Colonic mucosa (tissue), 4 donors: Measurements from ENCODE around the gene P2RX4. TPM values are rescaled to one million over a fixed set of nuclear protein-coding genes. Genes with fewer than 3 reads are reported as not detected.
"Not testable (repeated sequence)": the region's sequence is repeated elsewhere in the genome, so short reads cannot be mapped to it uniquely, and the experiment has no call there.

Source experiments
- DNase-seq: peaks from one replicate; pipeline ENCODE4 v3.0.0-alpha.2; 2020
- H3K27ac ChIP-seq: fragments of 200-600 bp; one replicate; pipeline ENCODE4 v1.8.0; 2021
- H3K27me3 ChIP-seq: fragments of 200-600 bp; one replicate; pipeline ENCODE4 v1.8.0; 2021
- H3K36me3 ChIP-seq: fragments of 200-600 bp; one replicate; pipeline ENCODE4 v1.8.0; 2021
- H3K4me1 ChIP-seq: fragments of 200-600 bp; one replicate; pipeline ENCODE4 v1.8.0; 2021; ENCODE audit warnings: mild to moderate bottlenecking
- H3K4me3 ChIP-seq: fragments of 200-600 bp; one replicate; pipeline ENCODE4 v1.8.0; 2021
- H3K9ac ChIP-seq, 2 donors: one replicate each; pipeline ENCODE4 v1.7.0; 2013; ENCODE audit warnings: control low read depth in 2 of 2, low read depth in 2 of 2, low read length in 2 of 2
- H3K9me3 ChIP-seq: fragments of 200-600 bp; one replicate; pipeline ENCODE4 v1.8.0; 2021
- intact Hi-C: fragments of 100-400 bp; cut with DNase I; formaldehyde crosslinking; loops from one replicate; pipeline ENCODE4 v1.14.1; 2022
- total RNA-seq, 2 donors: library from RNA; stranded (reverse); fragmentation: NEBNext Ultra II Directional in 1 of 2; extraction: Animal tissue kit (Norgen Biotek cat#: 25700) in 1 of 2; gene quantifications; one replicate each; pipeline ENCODE4 v1.2.1, GENCODE V29; 2021
- TF ChIP-seq, protein P1 (sequence below): fragments of 200-600 bp; IDR thresholded peaks from one replicate; pipeline ENCODE4 v1.8.0; 2022; ENCODE audit warnings: antibody characterized with exemption, mild to moderate bottlenecking
- donor health status: healthy.
- donor health status: DM: no; HTN: no; CAD: no.
- donor health status: DM: no; HTN: no; CAD: no.

The P2RX4 gene
- total RNA-seq, 2 donors from 2014 or later: 82.2 to 123 TPM

DNA sequence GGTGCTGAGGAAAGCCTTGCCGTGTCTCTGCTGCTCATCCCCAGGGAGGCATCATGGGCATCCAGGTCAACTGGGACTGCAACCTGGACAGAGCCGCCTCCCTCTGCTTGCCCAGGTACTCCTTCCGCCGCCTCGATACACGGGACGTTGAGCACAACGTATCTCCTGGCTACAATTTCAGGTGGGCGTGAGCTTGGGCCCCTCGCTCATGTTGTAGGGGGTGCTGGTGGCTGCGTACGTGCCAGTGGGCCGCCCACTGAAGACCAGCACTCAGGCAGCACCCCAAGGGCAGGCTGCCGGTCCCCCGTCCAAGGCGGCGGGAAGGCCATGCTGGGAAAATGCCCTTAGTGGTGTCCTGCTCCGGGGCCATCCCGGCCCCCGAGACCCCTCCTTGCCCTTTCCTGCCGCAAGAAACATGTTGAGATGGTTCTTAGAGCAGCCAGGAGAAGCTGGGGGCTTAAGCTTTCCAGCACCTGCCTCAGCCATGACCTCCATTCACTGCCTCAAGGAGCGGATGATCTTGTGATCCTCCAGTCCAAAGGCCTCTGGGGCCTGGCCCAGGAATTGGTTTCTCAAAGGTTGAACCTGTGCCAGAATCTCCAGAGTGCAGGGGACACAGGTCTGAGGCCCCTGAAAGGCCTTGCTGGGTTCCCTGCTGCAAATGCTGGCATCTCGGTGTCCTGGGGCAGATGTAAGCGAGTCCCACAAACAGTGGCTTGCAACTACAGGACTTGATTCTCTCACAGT, 19.2 kb downstream of the P2RX4 start:
- no peak for DNase-seq
- Histone ChIP-seq H3K4me1 (no peaks in the 10 kb centered on the region), H3K4me3 (no peak overlapping the region), H3K9ac (no peak overlapping the region), H3K27me3 (no peaks in the 10 kb centered on the region), H3K36me3 (peaks cover 12% of the 10 kb centered on the region), H3K9me3 (no peaks in the 10 kb centered on the region), H3K27ac (no peak overlapping the region)
- intact Hi-C loops: no loop called here
- TF ChIP-seq, protein P1, sequence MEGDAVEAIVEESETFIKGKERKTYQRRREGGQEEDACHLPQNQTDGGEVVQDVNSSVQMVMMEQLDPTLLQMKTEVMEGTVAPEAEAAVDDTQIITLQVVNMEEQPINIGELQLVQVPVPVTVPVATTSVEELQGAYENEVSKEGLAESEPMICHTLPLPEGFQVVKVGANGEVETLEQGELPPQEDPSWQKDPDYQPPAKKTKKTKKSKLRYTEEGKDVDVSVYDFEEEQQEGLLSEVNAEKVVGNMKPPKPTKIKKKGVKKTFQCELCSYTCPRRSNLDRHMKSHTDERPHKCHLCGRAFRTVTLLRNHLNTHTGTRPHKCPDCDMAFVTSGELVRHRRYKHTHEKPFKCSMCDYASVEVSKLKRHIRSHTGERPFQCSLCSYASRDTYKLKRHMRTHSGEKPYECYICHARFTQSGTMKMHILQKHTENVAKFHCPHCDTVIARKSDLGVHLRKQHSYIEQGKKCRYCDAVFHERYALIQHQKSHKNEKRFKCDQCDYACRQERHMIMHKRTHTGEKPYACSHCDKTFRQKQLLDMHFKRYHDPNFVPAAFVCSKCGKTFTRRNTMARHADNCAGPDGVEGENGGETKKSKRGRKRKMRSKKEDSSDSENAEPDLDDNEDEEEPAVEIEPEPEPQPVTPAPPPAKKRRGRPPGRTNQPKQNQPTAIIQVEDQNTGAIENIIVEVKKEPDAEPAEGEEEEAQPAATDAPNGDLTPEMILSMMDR: no peak

DNA sequence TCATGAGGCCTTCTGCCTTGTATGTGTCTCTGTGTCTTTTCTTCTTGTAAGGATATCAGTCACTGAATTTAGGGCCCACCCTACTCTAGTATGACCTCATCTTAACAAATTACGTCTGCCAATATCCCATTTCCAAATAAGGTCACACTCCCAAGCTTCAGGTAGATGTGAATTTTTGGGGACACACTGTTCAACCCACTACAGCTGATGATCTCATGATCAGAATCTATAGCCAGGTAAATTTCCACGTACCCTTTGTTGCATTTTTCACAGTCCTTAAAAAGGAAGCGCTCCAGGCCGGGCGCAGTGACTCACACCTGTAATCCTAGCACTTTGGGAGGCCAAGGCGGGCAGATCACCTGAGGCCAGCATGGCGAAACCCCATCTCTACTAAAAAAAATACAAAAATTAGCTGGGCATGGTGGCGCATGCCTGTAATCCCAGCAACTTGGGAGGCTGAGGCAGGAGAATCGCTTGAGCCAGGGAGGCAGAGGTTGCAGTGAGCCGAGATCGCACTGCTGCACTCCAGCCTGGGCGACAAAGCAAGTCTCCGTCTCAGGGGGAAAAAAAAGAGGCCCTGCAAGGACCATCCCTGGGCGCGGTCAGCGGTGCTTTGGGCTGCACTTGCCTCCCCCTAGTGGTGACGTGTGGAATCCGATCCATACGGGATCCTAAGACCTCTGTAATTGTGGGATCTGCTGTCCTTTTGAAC, 20.1 kb downstream of the P2RX4 start:
- H3K4me1 ChIP-seq, H3K9me3 ChIP-seq, H3K27ac ChIP-seq, H3K27me3 ChIP-seq, H3K9ac ChIP-seq, H3K4me3 ChIP-seq, intact Hi-C loops: not testable (repeated sequence)
- peaks cover 12% of the 10 kb centered on the region for H3K36me3 ChIP-seq
- peak; percentile 82 for DNase-seq
- TF ChIP-seq, protein P1: peak; percentile 92

DNA sequence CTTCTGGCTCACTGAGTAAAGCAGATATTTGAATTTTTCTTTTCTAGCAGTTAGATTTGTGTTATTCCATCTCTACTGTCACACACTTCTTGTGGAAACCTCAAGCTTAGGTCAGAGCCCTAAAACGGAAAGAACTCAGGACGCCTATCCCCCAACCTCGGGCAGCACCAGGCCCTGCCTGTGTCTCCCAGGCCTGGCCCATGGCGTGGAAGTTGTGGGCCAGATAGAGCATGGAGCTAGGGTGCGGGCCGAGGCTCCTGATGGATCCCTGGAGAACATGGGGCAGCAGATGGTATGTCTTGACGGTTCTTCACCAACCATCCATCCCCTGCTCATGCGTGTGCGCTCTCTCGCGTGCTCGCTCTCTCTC, 20.6 kb downstream of the P2RX4 start:
- intact Hi-C loops: no loop called here

DNA sequence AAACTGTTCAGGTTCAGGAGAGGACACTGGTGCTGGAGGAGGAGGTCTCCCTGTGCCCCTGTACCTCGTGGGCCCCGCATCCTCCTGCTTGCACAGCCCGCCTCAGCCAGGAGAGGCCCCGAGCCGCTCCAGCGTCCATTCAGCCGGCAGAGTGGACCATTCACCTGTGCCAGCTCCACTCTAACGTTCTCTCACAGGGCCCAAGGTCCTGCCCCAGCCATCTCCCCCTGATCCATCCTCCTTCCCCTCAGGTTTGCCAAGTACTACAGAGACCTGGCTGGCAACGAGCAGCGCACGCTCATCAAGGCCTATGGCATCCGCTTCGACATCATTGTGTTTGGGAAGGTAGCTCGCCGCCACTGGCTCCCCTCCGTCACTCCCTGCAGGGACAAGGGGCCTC, 22.2 kb downstream of the P2RX4 start:
- H3K9ac ChIP-seq: no peak overlapping the region
- no peak for DNase-seq
- no peak overlapping the region for H3K4me3 ChIP-seq
- H3K4me1 ChIP-seq: no peaks in the 10 kb centered on the region
- intact Hi-C loops: no loop called here
- no peaks in the 10 kb centered on the region for H3K27me3 ChIP-seq
- TF ChIP-seq, protein P1: no peak
- no peaks in the 10 kb centered on the region for H3K9me3 ChIP-seq
- no peak overlapping the region for H3K27ac ChIP-seq
- peaks cover 12% of the 10 kb centered on the region for H3K36me3 ChIP-seq

More for the DNA sequence above, 20.6 kb downstream of the P2RX4 start:
- Histone ChIP-seq H3K4me1 (no peaks in the 10 kb centered on the region), H3K9me3 (no peaks in the 10 kb centered on the region), H3K36me3 (peaks cover 12% of the 10 kb centered on the region), H3K27me3 (no peaks in the 10 kb centered on the region), H3K4me3 (no peak overlapping the region), H3K9ac (no peak overlapping the region), H3K27ac (no peak overlapping the region)
- no peak for DNase-seq
- TF ChIP-seq, protein P1: no peak

DNA sequence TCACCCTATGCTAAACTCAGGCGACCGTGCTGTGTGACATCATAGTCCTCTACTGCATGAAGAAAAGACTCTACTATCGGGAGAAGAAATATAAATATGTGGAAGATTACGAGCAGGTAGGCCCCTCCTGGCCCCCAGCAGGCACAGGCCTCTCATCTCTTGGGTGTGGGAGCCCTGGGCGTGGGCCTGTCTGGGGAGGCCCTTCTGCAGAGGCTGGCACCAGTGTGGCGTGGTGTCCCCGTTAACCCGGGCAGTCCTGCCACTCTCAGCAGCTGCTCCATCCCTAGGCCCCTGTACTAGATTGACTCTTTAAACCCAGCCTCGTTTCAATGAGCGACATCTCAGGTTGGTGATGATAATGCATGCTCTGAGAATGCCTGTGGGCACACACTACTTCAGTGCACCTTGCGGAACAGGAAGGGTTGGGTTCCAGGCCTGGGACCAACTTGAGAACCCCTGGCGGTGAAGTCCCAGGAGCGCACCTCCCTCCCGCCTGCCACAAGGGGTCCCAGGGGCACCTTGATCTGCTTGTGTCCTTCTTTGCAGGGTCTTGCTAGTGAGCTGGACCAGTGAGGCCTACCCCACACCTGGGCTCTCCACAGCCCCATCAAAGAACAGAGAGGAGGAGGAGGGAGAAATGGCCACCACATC, 23.2 kb downstream of the P2RX4 start:
- H3K9me3 ChIP-seq: no peaks in the 10 kb centered on the region
- peaks cover 12% of the 10 kb centered on the region for H3K36me3 ChIP-seq
- no peak for DNase-seq
- H3K9ac ChIP-seq: no peak overlapping the region
- H3K4me3 ChIP-seq: no peak overlapping the region
- H3K4me1 ChIP-seq: no peaks in the 10 kb centered on the region
- intact Hi-C loops: no loop called here
- no peaks in the 10 kb centered on the region for H3K27me3 ChIP-seq
- TF ChIP-seq, protein P1: no peak
- no peak overlapping the region for H3K27ac ChIP-seq
